HG03103 (cell line): ENCODE results near the gene HEPN1.
"Not testable (repeated sequence)": the region's sequence is repeated elsewhere in the genome, so short reads cannot be mapped to it uniquely, and the experiment has no call there.

Experiments used
- ATAC-seq: cut with Tn5 transposase; IDR thresholded peaks from one replicate; pipeline ENCODE4 v1.9.1; 2021; ENCODE audit warnings: low read depth; ENCODE audit not compliant: unreplicated experiment

HEPN1 gene

DNA sequence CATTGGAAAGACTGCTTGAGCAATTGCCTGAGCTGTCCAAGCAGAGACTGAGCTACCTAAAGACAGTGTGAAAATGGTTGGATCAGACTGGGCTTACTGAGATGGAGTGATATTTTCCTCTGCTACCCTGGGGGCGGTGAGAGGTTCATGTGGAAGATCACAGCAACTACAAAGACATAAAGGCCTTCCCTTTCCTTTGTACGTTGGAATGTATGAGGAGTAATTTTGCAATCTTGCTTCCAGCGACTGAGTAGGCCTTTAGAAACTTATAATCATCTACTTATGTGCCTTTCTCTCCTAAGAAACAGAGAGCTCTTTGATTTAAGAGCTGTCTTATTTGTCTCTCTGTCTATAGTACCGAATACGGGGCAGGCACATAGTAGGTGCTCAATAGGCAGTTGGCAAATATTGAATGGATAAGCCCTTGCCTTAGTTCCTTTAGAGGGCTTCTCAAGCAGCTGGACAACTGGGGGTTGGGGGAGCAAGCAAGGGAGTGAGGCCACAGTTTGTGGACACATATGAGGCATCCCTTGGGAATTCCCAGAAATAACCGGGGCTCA is 19.2 kb downstream of the HEPN1 start:
- ATAC-seq, result no peak

- no peak for ATAC-seq
Measured at GRCh38 chr11:124938970-124939369, 19.9 kb downstream of the HEPN1 start.

- ATAC-seq, result no peak
Measured at GRCh38 chr11:124941703-124942102, 22.7 kb downstream of the HEPN1 start.

GRCh38 chr11:124942466-124943253 is 23.6 kb downstream of the HEPN1 start:
- ATAC-seq, result no peak

- ATAC-seq, result no peak
Measured at GRCh38 chr11:124943254-124943616, 24.2 kb downstream of the HEPN1 start.

- no peak for ATAC-seq
Measured at GRCh38 chr11:124943741-124944140, 24.7 kb downstream of the HEPN1 start.

GRCh38 chr11:124944565-124944964 is 25.5 kb downstream of the HEPN1 start:
- ATAC-seq, result no peak

DNA sequence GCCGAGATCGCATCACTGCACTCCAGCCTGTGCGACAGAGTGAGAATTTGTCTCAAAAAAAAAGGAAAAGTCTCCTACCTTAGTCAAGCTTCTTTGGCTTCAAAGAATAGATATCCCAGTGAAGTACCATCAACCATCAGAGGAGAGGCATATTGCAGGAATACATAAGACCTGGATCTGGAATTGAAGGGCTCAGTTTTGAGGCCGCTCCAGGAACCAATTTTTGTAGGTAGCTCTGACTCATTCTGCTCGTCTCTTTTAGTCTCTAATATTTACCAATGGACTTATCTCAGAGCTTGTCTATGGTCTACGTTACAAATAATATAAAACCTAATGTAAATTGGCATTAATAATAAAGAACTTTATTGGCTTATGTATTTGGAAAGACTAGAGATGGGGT is 26.8 kb downstream of the HEPN1 start:
- no peak for ATAC-seq

DNA sequence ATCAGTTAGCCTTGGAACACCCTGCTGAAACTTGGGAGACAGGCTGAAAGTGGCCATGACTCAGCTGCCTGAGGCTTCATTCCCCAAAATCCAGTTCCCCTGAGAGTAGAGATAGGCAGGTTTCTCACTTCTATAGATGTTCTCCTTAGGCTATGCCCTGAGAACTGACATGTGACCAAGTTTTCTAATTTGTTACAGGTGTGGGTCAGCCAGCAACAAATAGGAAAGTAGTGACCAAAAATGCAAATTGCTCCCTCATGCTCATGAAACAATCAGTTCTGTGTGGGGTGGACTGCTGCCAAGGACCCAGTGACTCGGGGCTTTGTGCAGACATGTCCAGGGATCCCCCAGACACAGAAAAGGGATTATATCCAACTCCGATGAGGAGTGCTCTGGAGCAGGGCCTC is 27.7 kb downstream of the HEPN1 start:
- ATAC-seq, result no peak

DNA sequence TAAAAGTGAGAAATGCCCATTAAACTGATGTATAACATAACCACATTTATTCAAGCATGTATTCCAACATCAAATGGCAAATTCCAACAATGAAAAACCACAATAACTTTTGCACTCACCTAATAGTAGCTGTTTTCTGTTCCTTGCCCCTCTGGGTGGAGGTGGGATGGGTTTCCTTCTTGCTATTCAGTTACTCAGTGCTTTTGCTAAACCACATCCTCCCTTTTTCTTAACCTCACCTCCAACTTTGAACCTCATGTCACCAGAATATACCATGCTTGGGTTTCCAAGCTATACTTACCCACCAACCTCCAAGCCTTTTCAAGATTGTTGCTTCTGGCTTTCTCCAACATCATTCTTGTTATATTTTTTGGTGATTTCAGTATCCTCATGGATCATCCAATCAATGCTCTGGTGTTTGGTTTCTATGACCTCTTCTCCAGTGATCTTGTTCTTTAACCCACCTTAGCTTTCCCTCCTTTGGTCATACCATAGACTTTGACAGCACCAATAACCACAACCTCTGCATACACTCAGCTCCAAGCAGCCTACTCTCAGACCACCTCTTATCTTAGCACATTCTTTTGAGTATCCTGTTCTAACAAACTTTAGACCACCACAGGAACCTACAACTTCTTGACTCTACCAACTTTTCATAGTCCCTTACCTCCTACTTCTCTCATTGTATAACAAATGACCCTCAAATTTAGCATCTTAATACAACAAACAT is 31.7 kb downstream of the HEPN1 start:
- no peak for ATAC-seq

DNA sequence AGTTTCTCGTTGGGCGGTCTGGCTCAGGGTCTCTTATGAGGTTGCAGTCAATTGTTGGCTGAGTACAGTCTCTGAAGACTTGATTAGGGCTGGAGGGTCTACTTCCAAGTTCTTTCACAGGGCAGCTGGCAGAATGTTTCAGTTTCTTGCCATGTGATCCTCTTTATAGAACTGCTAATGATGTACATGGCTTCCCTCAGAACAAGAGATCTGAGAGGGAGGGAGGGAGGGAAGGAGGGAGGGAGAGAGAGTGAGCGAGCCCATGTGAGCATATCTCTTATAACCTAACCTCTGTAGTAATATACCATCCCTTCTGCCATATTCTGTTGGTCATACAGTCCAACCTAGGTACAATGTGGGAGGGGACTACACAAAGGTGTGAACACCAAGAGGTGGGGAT is 32.3 kb downstream of the HEPN1 start:
- ATAC-seq, result no peak

DNA sequence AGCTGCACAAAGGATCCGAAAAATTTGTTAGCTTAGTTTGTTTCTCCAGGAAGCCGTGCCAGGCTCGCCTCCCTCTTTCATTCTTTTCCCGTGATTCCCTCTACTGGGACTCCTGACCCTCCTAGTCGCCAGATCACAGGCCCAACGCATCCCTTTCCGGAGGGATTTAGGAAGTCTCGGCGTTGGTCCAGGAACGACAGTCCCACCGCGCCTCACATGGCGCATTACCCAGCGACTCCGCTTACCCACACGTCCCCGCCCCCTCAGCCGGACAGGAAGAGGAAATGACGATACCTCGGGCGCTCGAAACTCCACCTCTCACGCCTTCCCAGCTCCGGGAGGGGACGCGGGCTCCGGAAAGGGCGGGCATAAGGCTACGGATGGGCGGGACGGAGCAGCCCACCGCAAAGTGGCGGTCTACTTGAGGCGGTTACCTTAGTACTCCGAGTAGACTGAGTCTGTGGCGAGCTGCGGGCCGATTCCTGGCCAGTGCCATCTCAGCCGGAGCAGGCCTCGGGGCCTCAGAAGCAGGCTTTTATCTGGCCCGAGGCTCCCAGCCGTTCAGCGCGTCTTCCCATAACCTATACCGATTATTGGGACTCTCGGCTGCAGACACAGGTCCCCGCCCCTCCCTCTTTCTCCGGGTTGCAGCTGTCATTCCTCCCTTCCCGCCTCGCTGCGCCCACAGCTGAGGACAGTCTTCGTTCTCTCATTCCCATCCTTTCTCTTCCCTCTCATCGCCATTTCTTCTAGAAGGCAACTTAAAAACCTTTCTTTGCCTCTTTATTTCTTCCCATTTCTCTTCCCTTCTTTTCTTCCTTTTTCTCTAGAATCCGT is 34.9 kb downstream of the HEPN1 start, which contains the start of gene CCDC15:
Gene CCDC15, plus strand, starts transcription at position 450 of the 837 bp plus-strand sequence. CDS start 531 bp downstream, outside the sequence.
- ATAC-seq, result peak; percentile 100

DNA sequence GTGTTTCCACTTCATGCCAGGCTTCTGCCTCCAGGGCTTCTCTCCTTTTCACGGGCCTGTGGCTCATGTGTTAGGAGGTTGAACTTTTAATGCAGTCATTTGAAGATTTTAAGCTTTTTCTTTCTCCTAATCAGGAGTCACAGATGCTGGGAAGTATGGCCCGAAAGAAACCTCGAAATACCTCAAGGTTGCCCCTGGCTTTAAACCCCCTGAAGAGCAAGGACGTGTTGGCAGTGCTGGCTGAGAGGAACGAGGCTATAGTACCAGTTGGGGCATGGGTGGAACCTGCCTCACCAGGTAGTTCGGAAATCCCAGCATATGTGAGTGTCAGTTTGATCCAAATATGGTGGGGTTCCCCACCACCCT is 35.5 kb downstream of the HEPN1 start:
- ATAC-seq, result no peak

GRCh38 chr11:124955035-124955434 is 36.0 kb downstream of the HEPN1 start:
- no peak for ATAC-seq

GRCh38 chr11:124961972-124962609 is 43.0 kb downstream of the HEPN1 start:
- peak; percentile 85 for ATAC-seq

GRCh38 chr11:124968197-124968596 is 49.1 kb downstream of the HEPN1 start:
- not testable (repeated sequence) for ATAC-seq
